T-helper 2 cell treated with Interferon-gamma antibody and Interleukin-4, amounts not matched to agents 100 ng/mL and 5 ng/mL, for 36 hours (primary cell): ENCODE results near the gene ABCA3. TPM values are rescaled to one million over a fixed set of nuclear protein-coding genes. Genes with fewer than 3 reads are reported as not detected.
"Not testable (repeated sequence)": the region's sequence is repeated elsewhere in the genome, so short reads cannot be mapped to it uniquely, and the experiment has no call there.

Experiments
- intact Hi-C: fragments of 100-400 bp; cut with micrococcal nuclease; formaldehyde crosslinking; loops from one replicate; pipeline ENCODE4 v1.15.1; 2023
- total RNA-seq: library from RNA; stranded (reverse); gene quantifications from 2 replicates; pipeline ENCODE4 v1.2.3, GENCODE V29; 2022

The ABCA3 gene
- total RNA-seq, 1 donor from 2014 or later = 7.0 TPM

DNA sequence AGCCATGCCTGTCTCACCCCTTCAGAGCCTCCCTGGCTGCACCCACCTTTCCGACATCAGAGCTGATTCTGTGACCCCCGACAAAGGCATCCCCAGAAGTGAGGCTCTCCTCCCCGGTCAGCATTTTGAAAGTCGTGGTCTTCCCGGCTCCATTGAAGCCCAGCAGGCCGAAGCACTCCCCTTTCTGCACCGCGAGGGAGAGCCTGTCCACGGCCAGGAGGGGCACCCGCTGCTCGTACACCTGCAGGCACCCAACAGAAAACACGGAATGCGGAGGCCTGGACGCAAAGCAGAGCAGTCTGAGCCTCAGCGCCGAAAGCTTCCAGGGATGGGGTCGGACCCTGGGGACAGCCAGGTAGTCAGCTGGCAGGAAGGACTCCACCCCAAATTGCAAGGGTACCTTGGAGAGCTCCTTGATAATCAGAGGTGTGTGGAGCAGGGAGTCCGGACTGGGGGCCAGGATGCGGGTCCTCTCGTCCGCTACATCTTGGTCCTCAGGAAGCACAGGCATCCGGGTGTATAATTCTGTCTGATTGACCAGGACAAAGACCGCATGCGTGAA lies 59.5 kb downstream of the ABCA3 start:
- intact Hi-C loops = no loop called here

GRCh38 chr16:2280461-2280860 lies 60.1 kb downstream of the ABCA3 start:
- intact Hi-C loops = no loop called here

- intact Hi-C loops = no loop called here
Observed at GRCh38 chr16:2278956-2279800, 61.4 kb downstream of the ABCA3 start.

- intact Hi-C loops = no loop called here
Observed at GRCh38 chr16:2278272-2278608, 62.3 kb downstream of the ABCA3 start.

DNA sequence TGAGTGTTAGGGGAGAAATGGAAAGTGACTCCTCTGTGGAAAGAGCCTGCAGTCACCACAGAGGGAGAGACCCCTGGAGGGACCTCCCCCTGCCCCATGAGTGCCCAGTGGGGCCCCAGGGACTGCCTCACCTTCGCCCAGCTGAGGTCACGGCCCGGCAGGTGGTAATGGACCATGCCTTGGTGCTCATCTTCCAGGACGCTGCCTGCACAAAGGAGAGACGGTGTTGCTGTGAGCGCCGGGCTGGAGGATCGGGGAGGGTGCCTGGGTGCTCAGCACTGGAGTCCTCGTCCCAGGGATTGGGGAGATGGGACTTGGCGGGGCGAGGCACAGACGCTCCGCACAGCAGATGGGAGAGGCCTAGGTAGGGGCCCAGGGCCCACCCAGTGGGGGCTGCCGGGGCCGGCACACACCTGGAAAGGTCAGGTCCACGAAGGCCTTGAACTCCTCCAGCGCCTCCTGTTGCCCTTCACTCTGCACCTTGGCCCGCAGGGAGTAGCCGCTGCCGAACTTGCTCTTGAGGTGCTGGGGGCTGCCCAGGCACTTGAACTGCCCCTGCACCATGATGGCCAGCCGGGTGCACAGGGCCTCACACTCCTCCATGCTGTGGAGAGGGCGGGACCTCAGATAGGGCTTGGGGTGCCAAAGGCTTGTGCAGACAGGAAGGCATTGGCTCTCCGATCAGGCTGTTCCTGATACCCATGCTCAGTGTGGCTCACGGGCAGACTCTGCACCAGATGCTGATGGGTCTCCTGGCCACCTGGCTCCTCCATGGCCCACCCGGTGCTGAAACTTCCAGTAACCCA lies 62.9 kb downstream of the ABCA3 start:
- intact Hi-C loops = no loop called here

- intact Hi-C loops = no loop called here
Observed at GRCh38 chr16:2276368-2277195, 63.9 kb downstream of the ABCA3 start.

GRCh38 chr16:2275476-2276367 lies 64.8 kb downstream of the ABCA3 start:
- intact Hi-C loops = no loop called here

DNA sequence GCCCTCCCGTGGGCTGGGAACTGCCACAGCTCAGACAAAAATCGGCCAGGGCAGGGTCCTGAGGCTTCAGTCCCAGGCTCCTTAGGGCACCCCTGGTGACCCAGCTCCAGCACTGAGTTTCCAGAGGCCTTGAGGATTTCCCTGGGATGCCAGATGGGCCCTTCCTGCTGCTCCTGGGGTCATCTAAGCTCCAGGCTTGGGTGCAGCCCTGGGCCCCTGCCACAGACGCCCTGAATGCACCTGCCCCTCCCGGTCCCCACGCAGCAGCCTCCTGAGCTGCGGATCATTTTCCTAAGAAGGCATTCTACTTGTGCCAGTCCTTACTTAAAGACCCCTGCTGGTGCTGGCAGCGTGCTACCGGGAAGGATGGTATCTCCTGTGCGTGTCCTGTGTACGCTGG lies 66.6 kb downstream of the ABCA3 start:
- intact Hi-C loops = no loop called here

GRCh38 chr16:2273484-2273883 lies 67.0 kb downstream of the ABCA3 start:
- intact Hi-C loops = no loop called here

DNA sequence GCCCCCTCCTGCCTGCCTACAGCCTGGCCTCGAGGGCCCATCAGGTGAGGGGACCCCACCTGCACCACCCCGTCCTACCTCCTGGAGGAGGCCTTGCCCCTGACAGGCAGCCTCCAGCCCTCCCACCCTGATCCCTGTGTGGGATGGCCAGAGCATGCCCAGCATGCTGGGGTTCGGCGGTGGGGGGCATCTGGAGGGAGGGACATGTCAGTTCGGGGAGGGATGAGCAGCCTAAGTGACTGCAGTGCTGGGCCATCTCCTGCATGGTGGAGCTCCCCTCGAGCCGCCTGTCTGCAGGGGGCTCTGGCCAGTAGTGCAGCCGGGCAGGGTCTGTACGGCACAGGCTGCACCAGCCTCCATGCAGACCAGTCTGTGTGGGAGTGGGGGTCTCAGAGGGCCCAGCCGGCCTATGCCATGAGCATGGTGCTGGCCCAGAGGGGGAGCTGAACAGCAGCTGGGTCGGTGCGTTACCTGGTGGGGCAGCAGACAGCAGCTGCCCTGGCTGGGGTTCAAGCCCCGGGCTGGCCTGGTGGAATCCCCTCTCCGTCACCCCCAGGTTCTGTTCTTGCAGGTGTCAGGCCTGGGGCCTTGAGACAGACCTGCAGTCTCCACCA lies 68.6 kb downstream of the ABCA3 start:
- intact Hi-C loops = no loop called here

- intact Hi-C loops = no loop called here
Observed at GRCh38 chr16:2270588-2271470, 69.7 kb downstream of the ABCA3 start.

DNA sequence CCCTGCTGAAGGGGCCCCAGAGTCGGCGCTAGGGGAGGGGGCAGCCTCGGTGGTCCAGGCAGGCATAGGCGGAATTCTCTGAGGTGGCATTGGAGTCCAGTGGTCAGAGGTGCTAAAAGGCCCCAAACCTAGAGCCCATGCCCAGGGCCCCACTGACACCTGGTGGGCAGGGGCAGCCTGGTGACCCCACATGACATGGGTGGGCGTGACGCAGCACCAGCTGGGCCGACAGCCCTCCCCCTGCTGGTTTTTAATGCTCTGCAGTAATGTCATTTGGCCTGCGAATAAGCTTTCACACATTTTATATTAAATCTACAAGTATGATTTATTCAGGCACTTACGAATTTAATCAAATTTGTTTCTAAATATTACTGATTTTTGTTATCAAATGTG lies 70.5 kb downstream of the ABCA3 start:
- intact Hi-C loops = no loop called here

- intact Hi-C loops = loop anchor here (2.0 kb wide), 2 partner anchors 53 to 161 kb away; partner anchors contain the start of genes CCNF and PGP
Observed at GRCh38 chr16:2267913-2268666, 72.4 kb downstream of the ABCA3 start, which contains the start of gene RNPS1. RNPS1 (minus strand) TSS chr16:2268126; CDS start chr16:2264643, 3,483 bp downstream.

DNA sequence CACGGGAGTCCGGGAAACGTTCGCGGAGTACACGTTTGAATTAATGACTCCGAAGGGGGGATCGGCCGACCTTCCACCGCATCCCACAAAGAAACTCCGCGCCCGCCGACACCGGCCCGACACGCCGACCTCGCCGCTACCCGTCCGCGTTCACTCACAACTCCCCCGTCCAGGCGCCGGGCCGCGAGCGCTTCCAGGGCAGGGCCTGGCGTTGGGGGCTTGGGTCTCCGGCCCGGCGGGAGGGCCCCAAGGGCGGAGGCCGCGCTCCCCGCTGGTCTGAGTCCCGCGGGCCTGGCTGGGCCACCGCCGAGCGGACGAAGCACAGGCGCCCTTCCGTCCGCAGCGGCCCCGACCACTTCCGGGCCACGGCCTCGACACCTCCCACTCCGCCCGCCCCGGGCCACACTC lies 73.0 kb downstream of the ABCA3 start:
- intact Hi-C loops = not testable (repeated sequence)

- intact Hi-C loops = not testable (repeated sequence)
Observed at GRCh38 chr16:2266887-2267286, 73.6 kb downstream of the ABCA3 start.

DNA sequence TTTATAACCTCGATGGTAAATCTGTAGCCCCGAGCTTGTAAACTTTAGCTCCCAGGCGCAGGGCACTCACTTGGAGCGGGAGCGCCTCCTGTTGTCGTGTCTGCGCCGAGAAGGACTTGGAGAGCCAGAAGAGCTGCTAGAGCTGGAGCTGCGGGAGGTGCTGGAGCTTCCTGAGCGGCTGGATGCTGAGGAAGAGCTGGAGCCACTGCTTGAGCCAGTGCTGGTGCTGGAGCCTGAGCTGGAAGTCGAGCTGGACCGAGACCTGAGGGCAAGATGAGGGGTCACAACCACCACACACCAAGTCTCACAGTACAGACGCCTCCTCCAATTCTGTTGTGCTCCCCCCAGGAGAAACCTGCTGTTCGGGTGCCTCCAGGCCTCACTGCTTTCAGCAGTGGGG lies 77.5 kb downstream of the ABCA3 start:
- intact Hi-C loops = not testable (repeated sequence)

- intact Hi-C loops = no loop called here
Observed at GRCh38 chr16:2260250-2260649, 80.3 kb downstream of the ABCA3 start.

DNA sequence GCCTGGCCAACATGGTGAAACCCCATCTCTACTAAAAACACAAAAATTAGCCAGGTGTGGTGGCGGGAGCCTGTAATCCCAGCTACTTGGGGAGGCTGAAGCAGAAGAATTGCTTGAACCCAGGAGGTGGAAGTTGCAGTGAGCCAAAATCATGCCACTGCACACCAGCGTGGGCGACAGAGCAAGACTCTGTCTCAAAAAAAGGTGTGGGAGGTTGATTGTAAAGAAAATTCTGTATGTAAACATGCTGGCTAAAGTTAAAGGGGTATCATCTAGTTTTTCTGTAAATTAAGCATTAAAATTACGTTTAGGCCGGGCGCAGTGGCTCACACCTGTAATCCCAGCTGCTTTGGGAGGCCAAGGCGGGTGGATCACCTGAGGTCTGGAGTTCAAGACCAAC lies 82.0 kb downstream of the ABCA3 start:
- intact Hi-C loops = not testable (repeated sequence)
